Measurements from ENCODE around the gene AVP. TPM values are rescaled to one million over a fixed set of nuclear protein-coding genes. Genes with fewer than 3 reads are reported as not detected.

AVP gene
- total and polyA plus RNA-seq, 2 of the 13 experiments (the other 11 are each of a cell fraction or from before 2014, with no cell fraction given), result 0.12 TPM; not detected in 1

DNA sequence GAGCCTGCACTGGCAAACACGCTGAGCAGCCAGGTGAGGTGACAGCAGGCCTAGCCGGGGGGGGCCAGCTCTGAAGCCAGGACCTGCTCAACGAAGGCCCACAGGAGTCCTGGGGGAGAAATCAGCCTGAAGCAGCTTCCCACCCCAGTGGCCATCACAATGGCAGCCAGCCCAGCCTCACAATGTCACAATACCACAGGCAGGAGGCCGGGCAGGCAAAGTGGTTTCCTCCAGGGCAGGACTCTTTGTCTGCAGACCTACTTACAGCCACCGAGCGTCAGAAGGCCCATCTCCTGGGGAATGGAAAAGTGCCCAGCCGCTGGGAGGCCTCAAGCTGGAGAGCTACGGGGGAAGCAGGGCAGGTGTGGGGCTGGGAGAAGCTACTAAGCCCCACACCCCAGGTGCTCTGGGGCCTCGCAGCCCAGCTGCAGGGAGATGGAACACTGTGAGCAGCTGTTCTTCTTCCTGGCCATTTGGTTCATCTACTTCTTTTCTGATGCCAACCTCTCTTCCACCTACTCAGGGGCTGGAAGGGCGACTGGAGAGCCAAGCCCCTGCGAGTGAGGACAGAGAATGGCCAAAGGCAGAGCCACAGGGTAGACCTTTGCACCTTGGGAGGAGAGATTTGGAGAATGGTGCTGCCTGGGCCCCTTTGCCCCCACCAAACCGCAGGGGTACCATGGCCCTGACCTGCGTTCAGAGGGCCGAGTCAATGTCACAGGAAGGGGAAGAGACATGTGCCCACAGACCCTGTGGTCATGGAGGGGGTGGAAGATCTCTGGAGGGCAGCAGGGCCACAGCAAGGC lies 22.3 kb upstream of the AVP start (continued):
- TF ChIP-seq, protein P1, sequence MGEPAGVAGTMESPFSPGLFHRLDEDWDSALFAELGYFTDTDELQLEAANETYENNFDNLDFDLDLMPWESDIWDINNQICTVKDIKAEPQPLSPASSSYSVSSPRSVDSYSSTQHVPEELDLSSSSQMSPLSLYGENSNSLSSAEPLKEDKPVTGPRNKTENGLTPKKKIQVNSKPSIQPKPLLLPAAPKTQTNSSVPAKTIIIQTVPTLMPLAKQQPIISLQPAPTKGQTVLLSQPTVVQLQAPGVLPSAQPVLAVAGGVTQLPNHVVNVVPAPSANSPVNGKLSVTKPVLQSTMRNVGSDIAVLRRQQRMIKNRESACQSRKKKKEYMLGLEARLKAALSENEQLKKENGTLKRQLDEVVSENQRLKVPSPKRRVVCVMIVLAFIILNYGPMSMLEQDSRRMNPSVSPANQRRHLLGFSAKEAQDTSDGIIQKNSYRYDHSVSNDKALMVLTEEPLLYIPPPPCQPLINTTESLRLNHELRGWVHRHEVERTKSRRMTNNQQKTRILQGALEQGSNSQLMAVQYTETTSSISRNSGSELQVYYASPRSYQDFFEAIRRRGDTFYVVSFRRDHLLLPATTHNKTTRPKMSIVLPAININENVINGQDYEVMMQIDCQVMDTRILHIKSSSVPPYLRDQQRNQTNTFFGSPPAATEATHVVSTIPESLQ (CRISPR knock-in tag; conservative IDR thresholded peaks at IDR 0.05), result no peak
- TF ChIP-seq ZNF253 (CRISPR knock-in tag; IDR thresholded peaks at IDR 0.05; ENCODE audit: borderline replicate concordance), result no peak
- no peak; the same call in 1 of the 2 replicates for TF ChIP-seq KLF13 (CRISPR knock-in tag; IDR thresholded peaks at IDR 0.05)
- TF ChIP-seq, protein P2, sequence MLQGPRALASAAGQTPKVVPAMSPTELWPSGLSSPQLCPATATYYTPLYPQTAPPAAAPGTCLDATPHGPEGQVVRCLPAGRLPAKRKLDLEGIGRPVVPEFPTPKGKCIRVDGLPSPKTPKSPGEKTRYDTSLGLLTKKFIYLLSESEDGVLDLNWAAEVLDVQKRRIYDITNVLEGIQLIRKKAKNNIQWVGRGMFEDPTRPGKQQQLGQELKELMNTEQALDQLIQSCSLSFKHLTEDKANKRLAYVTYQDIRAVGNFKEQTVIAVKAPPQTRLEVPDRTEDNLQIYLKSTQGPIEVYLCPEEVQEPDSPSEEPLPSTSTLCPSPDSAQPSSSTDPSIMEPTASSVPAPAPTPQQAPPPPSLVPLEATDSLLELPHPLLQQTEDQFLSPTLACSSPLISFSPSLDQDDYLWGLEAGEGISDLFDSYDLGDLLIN (CRISPR knock-in tag; IDR thresholded peaks at IDR 0.05; ENCODE audit: borderline replicate concordance), result no peak
- no peak for TF ChIP-seq PCBP1 (IDR thresholded peaks at IDR 0.05; ENCODE audit: borderline replicate concordance, low read depth, low read length)
- no peak for TF ChIP-seq ZNF530 (CRISPR knock-in tag; IDR thresholded peaks at IDR 0.05; ENCODE audit: low read depth)
- 0 out of 2 replicates have a peak, but pooled peaks have one; percentile 38 for TF ChIP-seq ELF3 (CRISPR knock-in tag; IDR thresholded peaks at IDR 0.05)
- peak; percentile 62; the same call in 1 of the 2 replicates for TF ChIP-seq RBAK (CRISPR knock-in tag; IDR thresholded peaks at IDR 0.05)
- 0 out of 2 replicates have a peak, but pooled peaks have one; percentile 43 for TF ChIP-seq ERF (CRISPR knock-in tag; IDR thresholded peaks at IDR 0.05)
- TF ChIP-seq NR3C1 (CRISPR knock-in tag; IDR thresholded peaks at IDR 0.05), result no peak
- no peak for TF ChIP-seq SALL2 (CRISPR knock-in tag; IDR thresholded peaks at IDR 0.05)
- TF ChIP-seq CBX5 (CRISPR knock-in tag; IDR thresholded peaks at IDR 0.05; ENCODE audit: borderline replicate concordance), result peak; percentile 84; the same call in 1 of the 2 replicates
- TF ChIP-seq, protein P3, sequence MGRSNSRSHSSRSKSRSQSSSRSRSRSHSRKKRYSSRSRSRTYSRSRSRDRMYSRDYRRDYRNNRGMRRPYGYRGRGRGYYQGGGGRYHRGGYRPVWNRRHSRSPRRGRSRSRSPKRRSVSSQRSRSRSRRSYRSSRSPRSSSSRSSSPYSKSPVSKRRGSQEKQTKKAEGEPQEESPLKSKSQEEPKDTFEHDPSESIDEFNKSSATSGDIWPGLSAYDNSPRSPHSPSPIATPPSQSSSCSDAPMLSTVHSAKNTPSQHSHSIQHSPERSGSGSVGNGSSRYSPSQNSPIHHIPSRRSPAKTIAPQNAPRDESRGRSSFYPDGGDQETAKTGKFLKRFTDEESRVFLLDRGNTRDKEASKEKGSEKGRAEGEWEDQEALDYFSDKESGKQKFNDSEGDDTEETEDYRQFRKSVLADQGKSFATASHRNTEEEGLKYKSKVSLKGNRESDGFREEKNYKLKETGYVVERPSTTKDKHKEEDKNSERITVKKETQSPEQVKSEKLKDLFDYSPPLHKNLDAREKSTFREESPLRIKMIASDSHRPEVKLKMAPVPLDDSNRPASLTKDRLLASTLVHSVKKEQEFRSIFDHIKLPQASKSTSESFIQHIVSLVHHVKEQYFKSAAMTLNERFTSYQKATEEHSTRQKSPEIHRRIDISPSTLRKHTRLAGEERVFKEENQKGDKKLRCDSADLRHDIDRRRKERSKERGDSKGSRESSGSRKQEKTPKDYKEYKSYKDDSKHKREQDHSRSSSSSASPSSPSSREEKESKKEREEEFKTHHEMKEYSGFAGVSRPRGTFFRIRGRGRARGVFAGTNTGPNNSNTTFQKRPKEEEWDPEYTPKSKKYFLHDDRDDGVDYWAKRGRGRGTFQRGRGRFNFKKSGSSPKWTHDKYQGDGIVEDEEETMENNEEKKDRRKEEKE (IDR thresholded peaks at IDR 0.05), result no peak
- no peak for TF ChIP-seq ZNF678 (CRISPR knock-in tag; IDR thresholded peaks at IDR 0.05)
- TF ChIP-seq MLLT10 (CRISPR knock-in tag; IDR thresholded peaks at IDR 0.05), result no peak
- peak; percentile 96 for TF ChIP-seq BRD4 (CRISPR knock-in tag; IDR thresholded peaks at IDR 0.05)
- peak; percentile 87 for TF ChIP-seq ZMYM4 (CRISPR knock-in tag; IDR thresholded peaks at IDR 0.05)
- TF ChIP-seq, protein P4, sequence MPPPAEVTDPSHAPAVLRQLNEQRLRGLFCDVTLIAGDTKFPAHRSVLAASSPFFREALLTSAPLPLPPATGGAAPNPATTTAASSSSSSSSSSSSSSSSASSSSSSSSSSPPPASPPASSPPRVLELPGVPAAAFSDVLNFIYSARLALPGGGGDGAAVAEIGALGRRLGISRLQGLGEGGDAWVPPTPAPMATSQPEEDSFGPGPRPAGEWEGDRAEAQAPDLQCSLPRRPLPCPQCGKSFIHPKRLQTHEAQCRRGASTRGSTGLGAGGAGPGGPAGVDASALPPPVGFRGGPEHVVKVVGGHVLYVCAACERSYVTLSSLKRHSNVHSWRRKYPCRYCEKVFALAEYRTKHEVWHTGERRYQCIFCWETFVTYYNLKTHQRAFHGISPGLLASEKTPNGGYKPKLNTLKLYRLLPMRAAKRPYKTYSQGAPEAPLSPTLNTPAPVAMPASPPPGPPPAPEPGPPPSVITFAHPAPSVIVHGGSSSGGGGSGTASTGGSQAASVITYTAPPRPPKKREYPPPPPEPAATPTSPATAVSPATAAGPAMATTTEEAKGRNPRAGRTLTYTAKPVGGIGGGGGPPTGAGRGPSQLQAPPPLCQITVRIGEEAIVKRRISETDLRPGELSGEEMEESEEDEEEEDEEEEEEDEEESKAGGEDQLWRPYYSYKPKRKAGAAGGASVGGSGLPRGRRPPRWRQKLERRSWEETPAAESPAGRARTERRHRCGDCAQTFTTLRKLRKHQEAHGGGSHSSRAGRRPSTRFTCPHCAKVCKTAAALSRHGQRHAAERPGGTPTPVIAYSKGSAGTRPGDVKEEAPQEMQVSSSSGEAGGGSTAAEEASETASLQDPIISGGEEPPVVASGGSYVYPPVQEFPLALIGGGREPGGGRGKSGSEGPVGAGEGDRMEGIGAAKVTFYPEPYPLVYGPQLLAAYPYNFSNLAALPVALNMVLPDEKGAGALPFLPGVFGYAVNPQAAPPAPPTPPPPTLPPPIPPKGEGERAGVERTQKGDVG (CRISPR knock-in tag; IDR thresholded peaks at IDR 0.05; ENCODE audit: borderline replicate concordance), result peak; percentile 53; the same call in 1 of the 2 replicates
- TF ChIP-seq MED1 (CRISPR knock-in tag; IDR thresholded peaks at IDR 0.05), result peak; percentile 87
- peak; percentile 42 for TF ChIP-seq GABPB1 (CRISPR knock-in tag; IDR thresholded peaks at IDR 0.05)
- TF ChIP-seq THYN1 (CRISPR knock-in tag; IDR thresholded peaks at IDR 0.05; ENCODE audit: borderline replicate concordance, low read depth), result no peak

Data from HepG2 (cell line).